PC-9 (cell line): Measurements from ENCODE around the gene FBLN2. TPM values are rescaled to one million over a fixed set of nuclear protein-coding genes. Genes with fewer than 3 reads are reported as not detected.

ENCODE experiments used
- BruUV-seq: library from RNA; stranded (reverse); fragments of 400-500 nt; replicated peaks from 2 replicates; lab custom pipeline; 2021; lab: Mats Ljungman, UMichigan
- CTCF ChIA-PET: fragments of 300-600 bp; sonication (Branson Sonifier 250); formaldehyde crosslinking; loops from one replicate; lab custom pipeline; 2022; ENCODE audit warnings: antibody characterized with exemption; lab: Charles Lee
- POLR2A ChIA-PET: fragments of 300-600 bp; sonication (Branson Sonifier 250); formaldehyde crosslinking; loops from one replicate; lab custom pipeline; 2022; ENCODE audit warnings: antibody characterized with exemption; ENCODE audit not compliant: unreplicated experiment; lab: Charles Lee
- DNase-seq, 2 experiments: peaks; one replicate each; pipeline versions ENCODE4 v3.0.0 to v3.0.0-alpha.2; 2015 to 2022; ENCODE audit warnings: mixed read lengths in 1 of 2
- H2AFZ ChIP-seq: fragments of 200-600 bp; sonication (generic); 2 replicates; pipeline ENCODE4 v1.8.1; 2017; ENCODE audit warnings: antibody characterized with exemption
- H3F3A ChIP-seq: fragments of 200-600 bp; sonication (generic); 2 replicates; pipeline ENCODE4 v1.8.1; 2017; ENCODE audit warnings: antibody characterized with exemption, mild to moderate bottlenecking, low read depth; ENCODE audit not compliant: insufficient read depth
- H3K27ac ChIP-seq: fragments of 200-600 bp; sonication (generic); 2 replicates; pipeline ENCODE4 v1.6.1; 2016; ENCODE audit warnings: mixed run types
- H3K27me3 ChIP-seq: fragments of 200-600 bp; sonication (generic); 2 replicates; pipeline ENCODE4 v1.6.1; 2016; ENCODE audit warnings: low read depth, mixed run types; ENCODE audit not compliant: insufficient read depth
- H3K36me3 ChIP-seq: fragments of 200-600 bp; sonication (generic); 2 replicates; pipeline ENCODE4 v1.6.1; 2016; ENCODE audit warnings: low read depth, mixed run types
- H3K4me1 ChIP-seq: fragments of 200-600 bp; sonication (generic); replicated peaks from 2 replicates; pipeline ENCODE4 v1.6.1; 2016; ENCODE audit warnings: mixed run types; ENCODE audit not compliant: insufficient read depth
- H3K4me2 ChIP-seq: fragments of 200-600 bp; sonication (generic); 2 replicates; pipeline ENCODE4 v1.6.1; 2017; ENCODE audit warnings: mixed run types
- H3K4me3 ChIP-seq: fragments of 200-600 bp; sonication (generic); 2 replicates; pipeline ENCODE4 v1.6.1; 2016; ENCODE audit warnings: mixed run types
- H3K79me2 ChIP-seq: fragments of 200-600 bp; sonication (generic); 2 replicates; pipeline ENCODE4 v1.6.1; 2017; ENCODE audit warnings: low read depth, mixed run types
- H3K9me2 ChIP-seq: fragments of 200-600 bp; sonication (generic); 2 replicates; pipeline ENCODE4 v1.8.1; 2017; ENCODE audit warnings: mild to moderate bottlenecking; ENCODE audit not compliant: insufficient read depth
- H3K9me3 ChIP-seq: fragments of 200-600 bp; sonication (generic); 2 replicates; pipeline ENCODE4 v1.8.1; 2016; ENCODE audit warnings: low read depth; ENCODE audit not compliant: insufficient read depth
- H4K20me1 ChIP-seq: fragments of 200-600 bp; sonication (generic); 2 replicates; pipeline ENCODE4 v1.8.1; 2017; ENCODE audit not compliant: insufficient read depth
- EZH2 ChIP-seq: fragments of 200-600 bp; sonication (generic); IDR thresholded peaks from 2 replicates; pipeline ENCODE4 v1.8.0; 2017; ENCODE audit warnings: antibody characterized with exemption, low read depth
- intact Hi-C: fragments of 100-400 bp; cut with micrococcal nuclease; formaldehyde crosslinking; loops from one replicate; pipeline ENCODE4 v1.10.0; 2022; ENCODE audit not compliant: unreplicated experiment
- total RNA-seq: library from RNA; stranded (reverse); gene quantifications from 2 replicates; pipeline ENCODE4 v1.2.3, GENCODE V29; 2021
- TF ChIP-seq, protein P1 (sequence below): fragments of 200-600 bp; sonication (generic); conservative IDR thresholded peaks from 2 replicates; pipeline ENCODE4 v1.6.1; 2017; ENCODE audit warnings: mixed run types, antibody characterized with exemption, mild to moderate bottlenecking, moderate library complexity

Gene FBLN2
- total RNA-seq, 1 experiment from 2014 or later, result 0.57 TPM

DNA sequence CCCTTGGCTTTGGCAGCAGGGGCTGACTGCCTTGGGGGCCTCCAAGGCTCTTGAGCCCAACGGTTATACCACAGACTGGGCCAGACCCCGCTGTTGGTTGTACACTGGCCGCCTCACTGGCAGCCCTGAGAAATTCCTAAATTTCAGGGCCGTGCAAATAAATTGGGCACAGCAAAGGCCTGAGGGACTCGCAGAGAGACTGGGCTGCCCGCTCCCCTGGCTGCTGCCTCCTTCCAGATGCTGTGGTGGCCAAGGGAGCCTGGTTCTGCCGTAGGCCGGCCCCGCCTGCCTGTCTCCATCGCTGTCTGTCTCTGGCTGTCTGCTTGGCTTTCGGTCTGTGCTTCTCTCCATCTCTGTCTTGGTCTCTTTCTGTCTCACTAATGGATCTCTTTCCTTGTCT is 9.0 kb downstream of the FBLN2 start:
- no peak for DNase-seq
- no peaks in the 10 kb centered on the region for H3K4me1 ChIP-seq
- BruUV-seq, result no TSS peak
- H3K36me3 ChIP-seq, result no peaks in the 10 kb centered on the region
- H3F3A ChIP-seq, result peaks cover 8% of the 10 kb centered on the region; the same call in 1 of the 2 replicates
- no peak overlapping the region for H3K27ac ChIP-seq
- no peaks in the 10 kb centered on the region for H4K20me1 ChIP-seq
- no peaks in the 10 kb centered on the region for H3K27me3 ChIP-seq
- H3K9me3 ChIP-seq, result no peaks in the 10 kb centered on the region
- intact Hi-C loops, result no loop called here
- H3K79me2 ChIP-seq, result no peaks in the 10 kb centered on the region
- ChIA-PET POLR2A (no interaction called here), CTCF (no interaction called here)
- H3K4me3 ChIP-seq, result no peak overlapping the region
- no peak overlapping the region for H2AFZ ChIP-seq
- no peak overlapping the region for H3K4me2 ChIP-seq
- TF ChIP-seq, protein P1, sequence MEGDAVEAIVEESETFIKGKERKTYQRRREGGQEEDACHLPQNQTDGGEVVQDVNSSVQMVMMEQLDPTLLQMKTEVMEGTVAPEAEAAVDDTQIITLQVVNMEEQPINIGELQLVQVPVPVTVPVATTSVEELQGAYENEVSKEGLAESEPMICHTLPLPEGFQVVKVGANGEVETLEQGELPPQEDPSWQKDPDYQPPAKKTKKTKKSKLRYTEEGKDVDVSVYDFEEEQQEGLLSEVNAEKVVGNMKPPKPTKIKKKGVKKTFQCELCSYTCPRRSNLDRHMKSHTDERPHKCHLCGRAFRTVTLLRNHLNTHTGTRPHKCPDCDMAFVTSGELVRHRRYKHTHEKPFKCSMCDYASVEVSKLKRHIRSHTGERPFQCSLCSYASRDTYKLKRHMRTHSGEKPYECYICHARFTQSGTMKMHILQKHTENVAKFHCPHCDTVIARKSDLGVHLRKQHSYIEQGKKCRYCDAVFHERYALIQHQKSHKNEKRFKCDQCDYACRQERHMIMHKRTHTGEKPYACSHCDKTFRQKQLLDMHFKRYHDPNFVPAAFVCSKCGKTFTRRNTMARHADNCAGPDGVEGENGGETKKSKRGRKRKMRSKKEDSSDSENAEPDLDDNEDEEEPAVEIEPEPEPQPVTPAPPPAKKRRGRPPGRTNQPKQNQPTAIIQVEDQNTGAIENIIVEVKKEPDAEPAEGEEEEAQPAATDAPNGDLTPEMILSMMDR, result no peak
- TF ChIP-seq EZH2, result no peak
- H3K9me2 ChIP-seq, result no peaks in the 10 kb centered on the region

GRCh38 chr3:13558651-13559050 is 9.7 kb downstream of the FBLN2 start:
- POLR2A ChIA-PET, result no interaction called here
- CTCF ChIA-PET, result no interaction called here
- no peak overlapping the region for H3K4me2 ChIP-seq
- H3K4me3 ChIP-seq, result no peak overlapping the region
- no peaks in the 10 kb centered on the region for H3K9me2 ChIP-seq
- no peaks in the 10 kb centered on the region for H4K20me1 ChIP-seq
- no TSS peak for BruUV-seq
- no peak for DNase-seq
- H3K36me3 ChIP-seq, result no peaks in the 10 kb centered on the region
- no peaks in the 10 kb centered on the region for H3K27me3 ChIP-seq
- no peaks in the 10 kb centered on the region for H3K79me2 ChIP-seq
- H3K27ac ChIP-seq, result no peak overlapping the region
- peaks cover 8% of the 10 kb centered on the region; the same call in 1 of the 2 replicates for H3F3A ChIP-seq
- H3K4me1 ChIP-seq, result no peaks in the 10 kb centered on the region
- no peaks in the 10 kb centered on the region for H3K9me3 ChIP-seq
- H2AFZ ChIP-seq, result no peak overlapping the region
- TF ChIP-seq, protein P1, result no peak
- TF ChIP-seq EZH2, result no peak
- intact Hi-C loops, result no loop called here

GRCh38 chr3:13559764-13560525 is 11.0 kb downstream of the FBLN2 start:
- CTCF ChIA-PET, result no interaction called here
- intact Hi-C loops, result no loop called here
- no peaks in the 10 kb centered on the region for H3K9me2 ChIP-seq
- no peak overlapping the region for H3K4me3 ChIP-seq
- peaks cover 8% of the 10 kb centered on the region; the same call in 1 of the 2 replicates for H3F3A ChIP-seq
- POLR2A ChIA-PET, result no interaction called here
- H3K4me2 ChIP-seq, result no peak overlapping the region
- H3K4me1 ChIP-seq, result no peaks in the 10 kb centered on the region
- no peaks in the 10 kb centered on the region for H3K9me3 ChIP-seq
- H3K79me2 ChIP-seq, result no peaks in the 10 kb centered on the region
- no TSS peak for BruUV-seq
- no peaks in the 10 kb centered on the region for H3K36me3 ChIP-seq
- no peaks in the 10 kb centered on the region for H3K27me3 ChIP-seq
- no peak for TF ChIP-seq EZH2
- no peak overlapping the region for H3K27ac ChIP-seq
- no peak overlapping the region for H2AFZ ChIP-seq
- H4K20me1 ChIP-seq, result no peaks in the 10 kb centered on the region
- DNase-seq, result no peak
